HEK293 (cell line): Measurements from ENCODE around the gene RAMP1.

ENCODE experiments used
- CTCF ChIA-PET: fragments of 350-600 bp; formaldehyde crosslinking; extraction: SDS; loops from one replicate; lab custom pipeline; 2021; ENCODE audit warnings: antibody characterized with exemption; lab: Yijun Ruan, JAX
- POLR2A ChIA-PET: fragments of 300-600 bp; formaldehyde crosslinking; extraction: SDS; loops from one replicate; lab custom pipeline; 2020; ENCODE audit warnings: antibody characterized with exemption, inconsistent platforms; lab: Yijun Ruan, JAX
- H3K27ac ChIP-seq: fragments of 200-500 bp; sonication (Bioruptor generic); 2 replicates; pipeline ENCODE4 v1.5.1; 2014; ENCODE audit warnings: low read depth, low read length, control low read depth, inconsistent platforms; ENCODE audit errors: extremely low read depth
- H3K36me3 ChIP-seq, 2 experiments: fragments of 200-500 bp in 1 of 2; sonication (Bioruptor generic) in 1 of 2; 1 replicate in 1 of 2; 2 replicates in 1 of 2; pipeline ENCODE4 v1.5.1; 2014 to 2017; ENCODE audit warnings: inconsistent platforms in 2 of 2, low read length in 2 of 2; ENCODE audit not compliant: control insufficient read depth in 2 of 2, insufficient read depth in 1 of 2
- H3K4me1 ChIP-seq: fragments of 200-500 bp; sonication (Bioruptor generic); 2 replicates; pipeline ENCODE4 v1.5.1; 2014; ENCODE audit warnings: mild to moderate bottlenecking, low read length, inconsistent platforms; ENCODE audit not compliant: control insufficient read depth, insufficient read depth
- H3K4me3 ChIP-seq: 2 replicates; pipeline ENCODE4 v1.5.1; 2011; ENCODE audit warnings: low read depth, mild to moderate bottlenecking, control low read depth, low read length, moderate library complexity
- H3K9me3 ChIP-seq: fragments of 200-500 bp; sonication (Bioruptor generic); 2 replicates; pipeline ENCODE4 v1.5.1; 2014; ENCODE audit warnings: low read depth, low read length, inconsistent platforms; ENCODE audit not compliant: control insufficient read depth, insufficient read depth
- EGR2 ChIP-seq: fragments of 450-650 bp; formaldehyde crosslinking; IDR thresholded peaks from 2 replicates; pipeline ENCODE4 v1.5.1; 2016; ENCODE audit warnings: low read depth, missing biosample characterization, missing genetic modification characterization
- HOXD13 ChIP-seq: sonication (generic); formaldehyde crosslinking; IDR thresholded peaks from 2 replicates; pipeline ENCODE4 v1.8.0; 2022; ENCODE audit warnings: missing genetic modification reagents, borderline replicate concordance
- KLF10 ChIP-seq: fragments of 450-650 bp; IDR thresholded peaks from 2 replicates; pipeline ENCODE4 v1.5.1; 2018; ENCODE audit warnings: missing biosample characterization, mild to moderate bottlenecking, missing genetic modification characterization
- KLF8 ChIP-seq: fragments of 450-650 bp; formaldehyde crosslinking; IDR thresholded peaks from 2 replicates; pipeline ENCODE4 v1.5.1; 2016; ENCODE audit warnings: missing biosample characterization, missing genetic modification characterization
- PRDM10 ChIP-seq: fragments of 450-650 bp; formaldehyde crosslinking; IDR thresholded peaks from 2 replicates; pipeline ENCODE4 v1.5.1; 2016; ENCODE audit warnings: missing biosample characterization, missing genetic modification characterization
- ZBTB20 ChIP-seq: fragments of 450-650 bp; formaldehyde crosslinking; IDR thresholded peaks from 2 replicates; pipeline ENCODE4 v1.5.1; 2016; ENCODE audit warnings: missing biosample characterization, missing genetic modification characterization
- ZBTB21 ChIP-seq: fragments of 450-650 bp; formaldehyde crosslinking; IDR thresholded peaks from 2 replicates; pipeline ENCODE4 v1.5.1; 2017; ENCODE audit warnings: missing biosample characterization, missing genetic modification characterization
- ZFHX2 ChIP-seq: fragments of 450-650 bp; formaldehyde crosslinking; conservative IDR thresholded peaks from 2 replicates; pipeline ENCODE4 v1.5.1; 2016; ENCODE audit warnings: missing biosample characterization, missing genetic modification characterization
- ZIC2 ChIP-seq: fragments of 450-650 bp; formaldehyde crosslinking; IDR thresholded peaks from 2 replicates; pipeline ENCODE4 v1.5.1; 2016; ENCODE audit warnings: missing biosample characterization, missing genetic modification characterization
- ZNF140 ChIP-seq: fragments of 450-650 bp; formaldehyde crosslinking; IDR thresholded peaks from 2 replicates; pipeline ENCODE4 v1.5.1; 2016; ENCODE audit warnings: missing biosample characterization, missing genetic modification characterization
- ZNF157 ChIP-seq: fragments of 450-650 bp; formaldehyde crosslinking; IDR thresholded peaks from 2 replicates; pipeline ENCODE4 v1.5.1; 2016; ENCODE audit warnings: missing biosample characterization, missing genetic modification characterization
- ZNF274 ChIP-seq, 2 experiments: fragments of 200-500 bp in 1 of 2; fragments of 450-650 bp in 1 of 2; sonication (Bioruptor generic) in 1 of 2; formaldehyde crosslinking in 1 of 2; IDR thresholded peaks; 2 replicates each; pipeline versions ENCODE4 v1.5.1 to v1.6.1; 2014 to 2016; ENCODE audit warnings: borderline replicate concordance in 1 of 2, inconsistent platforms in 1 of 2, low read length in 1 of 2, missing biosample characterization in 1 of 2, missing genetic modification characterization in 1 of 2
- ZNF366 ChIP-seq: fragments of 450-650 bp; formaldehyde crosslinking; conservative IDR thresholded peaks from 2 replicates; pipeline ENCODE4 v1.5.1; 2016; ENCODE audit warnings: missing biosample characterization, missing genetic modification characterization
- ZNF501 ChIP-seq: fragments of 450-650 bp; formaldehyde crosslinking; IDR thresholded peaks from 2 replicates; pipeline ENCODE4 v1.5.1; 2016; ENCODE audit warnings: missing biosample characterization, missing genetic modification characterization
- ZNF518A ChIP-seq: fragments of 450-650 bp; formaldehyde crosslinking; conservative IDR thresholded peaks from 2 replicates; pipeline ENCODE4 v1.5.1; 2016; ENCODE audit warnings: low read depth, missing biosample characterization, missing genetic modification characterization
- ZNF600 ChIP-seq: fragments of 450-650 bp; formaldehyde crosslinking; IDR thresholded peaks from 2 replicates; pipeline ENCODE4 v1.5.1; 2016; ENCODE audit warnings: missing biosample characterization, missing genetic modification characterization
- ZNF610 ChIP-seq: fragments of 450-650 bp; formaldehyde crosslinking; IDR thresholded peaks from 2 replicates; pipeline ENCODE4 v1.5.1; 2016; ENCODE audit warnings: missing biosample characterization, missing genetic modification characterization, borderline replicate concordance
- ZNF623 ChIP-seq: fragments of 450-650 bp; formaldehyde crosslinking; IDR thresholded peaks from 2 replicates; pipeline ENCODE4 v1.5.1; 2016; ENCODE audit warnings: missing biosample characterization, missing genetic modification characterization
- ZNF768 ChIP-seq: fragments of 450-650 bp; formaldehyde crosslinking; IDR thresholded peaks from 2 replicates; pipeline ENCODE4 v1.5.1; 2018; ENCODE audit warnings: missing biosample characterization, mild to moderate bottlenecking, missing genetic modification characterization
- ZNF791 ChIP-seq: fragments of 450-650 bp; formaldehyde crosslinking; IDR thresholded peaks from 2 replicates; pipeline ENCODE4 v1.5.1; 2016; ENCODE audit warnings: missing biosample characterization, missing genetic modification characterization

The RAMP1 gene

DNA sequence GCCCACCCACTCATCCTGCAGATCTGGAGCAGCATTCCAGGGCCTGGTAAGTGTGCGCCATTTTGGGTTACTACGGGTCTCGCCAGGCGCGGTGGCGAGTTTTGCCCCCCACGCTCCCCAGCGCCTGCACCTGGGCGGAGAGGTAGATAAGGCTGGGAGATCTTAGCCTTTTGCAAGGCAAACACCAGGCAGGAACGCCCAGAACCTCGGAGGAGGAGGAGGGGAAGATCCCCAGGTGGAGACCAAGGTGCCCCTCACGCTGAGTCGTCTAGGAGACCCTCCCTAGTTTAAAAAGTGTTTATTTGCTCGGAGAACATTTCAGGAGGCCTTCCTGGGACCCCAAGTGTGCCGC is 365 bp upstream of the RAMP1 start:
- Histone ChIP-seq H3K9me3 (no peaks in the 10 kb centered on the region), H3K27ac (no peak overlapping the region), H3K36me3 (no peaks in the 10 kb centered on the region), H3K4me3 (no peak overlapping the region)
- ChIA-PET POLR2A (interaction anchor here (0.6 kb wide), 1 partner anchor 64 kb away, joined by 3 read pairs; no protein-coding TSS in a partner anchor), CTCF (interaction anchor here (0.7 to 1.8 kb wide), 5 partner anchors 273 to 404 kb away, joined by 3 to 8 read pairs (median 3); no protein-coding TSS in a partner anchor)
- TF ChIP-seq ZNF610 (tag by site-specific recombination), result no peak
- no peak for TF ChIP-seq ZNF791 (tag by site-specific recombination)
- no peak for TF ChIP-seq ZNF623 (tag by site-specific recombination)
- TF ChIP-seq ZNF366 (tag by site-specific recombination), result no peak
- 0 out of 2 replicates have a peak, but pooled peaks have one; percentile 2 for TF ChIP-seq ZBTB20
- TF ChIP-seq PRDM10 (tag by site-specific recombination), result peak; percentile 88
- peak; percentile 29 for TF ChIP-seq ZFHX2 (tag by site-specific recombination)
- TF ChIP-seq KLF10 (tag by site-specific recombination), result no peak
- TF ChIP-seq ZBTB21, result no peak
- TF ChIP-seq ZNF157 (tag by site-specific recombination), result no peak
- TF ChIP-seq ZNF768 (tag by site-specific recombination), result no peak
- TF ChIP-seq ZNF274 (IDR thresholded peaks at IDR 0.05; ENCODE audit: low read length), result no peak
- TF ChIP-seq ZNF274 (tag by site-specific recombination; IDR thresholded peaks at IDR 0.05; ENCODE audit: borderline replicate concordance), result no peak
- no peak for TF ChIP-seq ZNF501 (tag by site-specific recombination)
- TF ChIP-seq HOXD13 (CRISPR knock-in tag), result no peak
- no peak for TF ChIP-seq ZNF518A (tag by site-specific recombination)
- no peak for TF ChIP-seq ZIC2 (tag by site-specific recombination)
- TF ChIP-seq, all 188 proteins: peak for 3
- peaks cover 4% of the 10 kb centered on the region for H3K4me1 ChIP-seq

GRCh38 chr2:237860273-237860935 is 981 bp downstream of the RAMP1 start:
- no peak overlapping the region for H3K27ac ChIP-seq
- H3K9me3 ChIP-seq, result no peaks in the 10 kb centered on the region
- TF ChIP-seq ZNF518A (tag by site-specific recombination) (no peak), ZNF600 (tag by site-specific recombination) (0 out of 2 replicates have a peak, but pooled peaks have one; percentile 1), EGR2 (no peak), ZNF140 (tag by site-specific recombination) (no peak), KLF8 (no peak)
- POLR2A ChIA-PET, result no interaction called here
- H3K4me1 ChIP-seq, result peaks cover 4% of the 10 kb centered on the region
- H3K36me3 ChIP-seq, result no peaks in the 10 kb centered on the region
- no peak overlapping the region for H3K4me3 ChIP-seq
- CTCF ChIA-PET, result interaction anchor here (1.0 kb wide), 1 partner anchor 63 kb away, joined by 4 read pairs; no protein-coding TSS in a partner anchor
